ENCODE measurements around the gene DDX49. TPM values are rescaled to one million over a fixed set of nuclear protein-coding genes. Genes with fewer than 3 reads are reported as not detected.
"Not testable (repeated sequence)": the region's sequence is repeated elsewhere in the genome, so short reads cannot be mapped to it uniquely, and the experiment has no call there.

Gene DDX49
- total RNA-seq, 2 experiments from 2014 or later: 51.4 to 53.4 TPM

GRCh38 chr19:18897094-18898029 is 22.2 kb upstream of the DDX49 start:
- ChIA-PET POLR2A (no interaction called here), CTCF (no interaction called here)
- intact Hi-C loops (cut with DNase I, micrococcal nuclease): no loop called here
- Mint-ChIP-seq H3K36me3 (ENCODE audit: low read depth) (peaks cover 11% of the 10 kb centered on the region), H3K27me3 (peaks cover 25% of the 10 kb centered on the region), H3K4me1 (peaks cover 4% of the 10 kb centered on the region), H3K4me3 (no peak overlapping the region), H3K9me3 (ENCODE audit: low read depth) (no peaks in the 10 kb centered on the region), H3K27ac (no peak overlapping the region)
- ATAC-seq (no peak), DNase-seq (no peak)

DNA sequence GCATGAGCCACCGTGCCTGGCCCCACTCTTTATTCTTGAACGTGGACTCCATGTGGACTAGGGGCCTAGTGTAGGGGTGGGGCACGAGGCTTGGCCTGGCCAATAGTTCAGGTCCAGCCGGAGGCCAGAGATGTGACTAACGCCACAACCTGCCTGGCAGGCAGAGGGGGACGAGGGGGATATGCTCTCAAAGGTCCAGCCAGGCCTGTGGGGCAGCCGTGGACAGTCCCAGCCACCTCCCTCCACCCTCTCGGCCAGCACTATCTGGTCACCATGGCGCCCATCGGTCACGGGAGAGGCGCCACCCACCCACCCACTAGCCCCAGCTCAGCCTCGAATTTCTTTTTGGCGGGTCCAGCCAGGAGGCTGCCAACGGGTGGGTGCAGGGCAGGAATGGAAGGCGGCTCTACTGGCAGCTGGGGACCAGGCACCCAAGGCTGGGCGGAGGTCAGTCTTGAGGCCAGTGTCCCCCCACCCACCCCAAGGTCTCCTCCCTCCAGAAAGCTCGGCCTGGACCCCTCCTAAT is 21.4 kb upstream of the DDX49 start:
- no peak overlapping the region for H3K4me3 Mint-ChIP-seq
- H3K27me3 Mint-ChIP-seq: peaks cover 25% of the 10 kb centered on the region
- DNase-seq: no peak
- no peak for ATAC-seq
- CTCF ChIA-PET: interaction anchor here (1.2 kb wide), 1 partner anchor 21 kb away, joined by 3 read pairs; the partner anchor contains the start of genes COPE and DDX49
- peaks cover 11% of the 10 kb centered on the region for H3K36me3 Mint-ChIP-seq (ENCODE audit: low read depth)
- H3K9me3 Mint-ChIP-seq (ENCODE audit: low read depth): no peaks in the 10 kb centered on the region
- intact Hi-C loops (cut with DNase I, micrococcal nuclease): no loop called here
- POLR2A ChIA-PET: no interaction called here
- H3K4me1 Mint-ChIP-seq: peaks cover 4% of the 10 kb centered on the region
- H3K27ac Mint-ChIP-seq: no peak overlapping the region

DNA sequence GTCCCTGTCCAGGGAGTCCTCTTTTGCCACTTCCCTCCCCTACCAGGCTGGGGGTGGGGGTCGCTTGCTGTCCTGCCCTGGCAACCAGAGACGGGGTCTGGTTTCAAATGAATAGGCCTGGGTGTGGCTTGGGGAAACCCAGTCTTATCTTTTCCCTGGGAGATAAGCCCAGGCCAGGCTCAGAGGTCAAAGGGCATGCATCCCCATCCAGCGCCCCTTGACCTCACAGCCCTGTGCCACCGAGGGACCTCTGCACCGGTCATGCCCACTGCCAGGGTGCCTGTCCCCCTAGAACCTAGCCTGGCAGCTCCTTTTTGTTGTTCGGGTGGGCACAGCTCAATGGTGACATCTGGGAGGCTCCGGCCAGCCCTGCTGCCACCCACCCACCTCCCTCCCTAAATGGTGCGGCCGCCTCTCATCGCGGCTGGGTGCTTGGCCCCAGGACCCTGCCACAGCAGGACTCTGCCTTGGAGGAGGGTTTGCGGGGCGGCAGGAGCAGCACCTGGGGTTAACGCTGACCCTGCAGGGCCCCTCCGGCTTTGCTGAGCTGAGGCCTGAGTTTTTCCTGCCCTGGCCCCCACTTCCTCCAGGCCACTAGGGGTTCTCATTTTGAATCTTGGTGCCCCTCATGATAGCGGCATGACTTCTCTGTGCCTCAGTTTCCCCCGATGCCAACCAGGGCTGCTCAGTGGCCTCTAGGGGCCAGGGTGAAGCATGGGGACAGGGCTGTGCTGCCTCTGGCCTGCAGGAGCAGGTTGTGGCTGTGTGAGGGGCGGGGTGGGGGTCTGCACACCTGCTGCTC is 20.7 kb upstream of the DDX49 start:
- H3K9me3 Mint-ChIP-seq (ENCODE audit: low read depth): no peaks in the 10 kb centered on the region
- ChIA-PET POLR2A (no interaction called here), CTCF (interaction anchor here (1.2 kb wide), 1 partner anchor 21 kb away, joined by 3 read pairs; the partner anchor contains the start of genes COPE and DDX49)
- intact Hi-C loops (cut with DNase I, micrococcal nuclease): no loop called here
- peaks cover 21% of the 10 kb centered on the region for H3K27me3 Mint-ChIP-seq
- H3K4me3 Mint-ChIP-seq: no peak overlapping the region
- peaks cover 14% of the 10 kb centered on the region for H3K36me3 Mint-ChIP-seq (ENCODE audit: low read depth)
- DNase-seq (no peak), ATAC-seq (no peak)
- peaks cover 4% of the 10 kb centered on the region for H3K4me1 Mint-ChIP-seq
- H3K27ac Mint-ChIP-seq: no peak overlapping the region

- H3K4me1 Mint-ChIP-seq: peaks cover 4% of the 10 kb centered on the region
- peaks cover 16% of the 10 kb centered on the region for H3K36me3 Mint-ChIP-seq (ENCODE audit: low read depth)
- ChIA-PET CTCF (interaction anchor here (1.2 kb wide), 1 partner anchor 20 kb away, joined by 3 read pairs; the partner anchor contains the start of genes COPE and DDX49), POLR2A (no interaction called here)
- DNase-seq (no peak), ATAC-seq (no peak)
- peaks cover 15% of the 10 kb centered on the region for H3K27me3 Mint-ChIP-seq
- H3K9me3 Mint-ChIP-seq (ENCODE audit: low read depth): no peaks in the 10 kb centered on the region
- no peak overlapping the region for H3K4me3 Mint-ChIP-seq
- no peak overlapping the region for H3K27ac Mint-ChIP-seq
- intact Hi-C loops (cut with DNase I, micrococcal nuclease): no loop called here
Measured at GRCh38 chr19:18899624-18900560, 19.6 kb upstream of the DDX49 start.

DNA sequence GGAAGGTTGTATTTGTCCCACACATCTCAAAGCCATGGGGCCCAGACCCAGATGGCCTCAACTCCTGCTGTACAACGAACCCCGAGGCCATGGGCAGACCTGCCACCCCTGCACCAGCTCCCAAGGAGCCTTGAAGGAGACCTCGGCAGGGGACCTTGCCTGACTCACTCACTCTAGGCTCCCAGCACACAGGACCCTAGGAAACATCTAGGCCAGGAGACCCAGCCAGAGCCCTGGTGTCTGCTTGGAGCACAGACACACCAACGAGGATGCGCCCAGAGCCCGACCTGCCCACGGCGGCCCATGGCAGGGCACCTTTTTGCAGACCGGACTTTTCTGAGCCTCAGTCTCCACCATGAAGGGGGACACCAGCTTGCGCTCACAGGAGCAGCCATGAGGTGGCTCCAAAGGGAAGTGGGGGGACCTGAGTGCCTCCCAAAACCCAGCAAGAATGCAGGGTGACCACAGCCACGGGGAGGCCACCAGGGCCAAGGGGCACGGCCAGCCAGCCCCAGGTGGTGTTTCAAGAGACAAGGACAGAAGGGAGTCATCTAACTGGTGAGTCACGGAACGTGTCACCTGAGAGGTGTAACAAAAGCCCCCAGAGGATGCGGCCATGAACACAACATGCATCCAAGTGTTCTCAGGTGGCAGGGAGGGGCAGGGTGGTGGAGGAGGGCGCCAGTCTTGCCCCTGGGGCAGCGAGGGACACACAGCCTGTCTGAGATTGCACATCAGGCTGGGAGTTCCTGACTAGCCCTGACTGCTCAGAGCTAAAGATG is 18.6 kb upstream of the DDX49 start:
- POLR2A ChIA-PET: no interaction called here
- Mint-ChIP-seq H3K27me3 (peaks cover 14% of the 10 kb centered on the region), H3K27ac (no peak overlapping the region), H3K36me3 (ENCODE audit: low read depth) (peaks cover 20% of the 10 kb centered on the region), H3K9me3 (ENCODE audit: low read depth) (no peaks in the 10 kb centered on the region), H3K4me3 (no peak overlapping the region), H3K4me1 (peaks cover 2% of the 10 kb centered on the region)
- CTCF ChIA-PET: no interaction called here
- intact Hi-C loops (cut with DNase I, micrococcal nuclease): no loop called here
- ATAC-seq: no peak
- DNase-seq: no peak

DNA sequence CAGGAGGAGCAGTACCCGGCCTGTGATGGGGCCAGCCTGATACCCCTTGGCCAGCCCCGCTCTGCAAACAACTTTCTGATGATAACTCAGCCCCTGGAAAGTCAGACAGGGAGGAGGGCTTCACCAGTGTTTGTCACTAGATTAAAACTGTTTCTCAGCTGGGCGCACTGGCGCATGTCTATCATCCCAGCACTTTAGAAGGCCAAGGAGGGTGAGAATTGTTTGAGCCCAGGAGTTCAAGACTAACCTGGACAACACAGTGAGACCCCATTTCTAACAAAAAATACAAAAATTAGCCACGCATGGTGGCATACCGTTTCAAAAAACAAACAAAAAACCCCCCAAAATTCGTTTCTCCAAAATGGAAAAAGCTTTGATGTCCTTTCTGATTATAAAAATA is 18.0 kb upstream of the DDX49 start:
- Mint-ChIP-seq H3K4me1 (peaks cover under 1% of the 10 kb centered on the region), H3K27me3 (peaks cover 12% of the 10 kb centered on the region), H3K4me3 (no peak overlapping the region), H3K36me3 (ENCODE audit: low read depth) (peaks cover 23% of the 10 kb centered on the region), H3K27ac (no peak overlapping the region), H3K9me3 (ENCODE audit: low read depth) (no peaks in the 10 kb centered on the region)
- no peak for DNase-seq
- ATAC-seq: no peak
- ChIA-PET POLR2A (no interaction called here), CTCF (no interaction called here)
- intact Hi-C loops (cut with DNase I, micrococcal nuclease): no loop called here

GRCh38 chr19:18902519-18902918 is 17.0 kb upstream of the DDX49 start:
- CTCF ChIA-PET; H3K27ac Mint-ChIP-seq; H3K27me3 Mint-ChIP-seq; ATAC-seq; H3K4me1 Mint-ChIP-seq; intact Hi-C loops (cut with DNase I, micrococcal nuclease); DNase-seq; H3K9me3 Mint-ChIP-seq (ENCODE audit: low read depth); POLR2A ChIA-PET; H3K4me3 Mint-ChIP-seq: not testable (repeated sequence)
- H3K36me3 Mint-ChIP-seq (ENCODE audit: low read depth): peaks cover 23% of the 10 kb centered on the region

DNA sequence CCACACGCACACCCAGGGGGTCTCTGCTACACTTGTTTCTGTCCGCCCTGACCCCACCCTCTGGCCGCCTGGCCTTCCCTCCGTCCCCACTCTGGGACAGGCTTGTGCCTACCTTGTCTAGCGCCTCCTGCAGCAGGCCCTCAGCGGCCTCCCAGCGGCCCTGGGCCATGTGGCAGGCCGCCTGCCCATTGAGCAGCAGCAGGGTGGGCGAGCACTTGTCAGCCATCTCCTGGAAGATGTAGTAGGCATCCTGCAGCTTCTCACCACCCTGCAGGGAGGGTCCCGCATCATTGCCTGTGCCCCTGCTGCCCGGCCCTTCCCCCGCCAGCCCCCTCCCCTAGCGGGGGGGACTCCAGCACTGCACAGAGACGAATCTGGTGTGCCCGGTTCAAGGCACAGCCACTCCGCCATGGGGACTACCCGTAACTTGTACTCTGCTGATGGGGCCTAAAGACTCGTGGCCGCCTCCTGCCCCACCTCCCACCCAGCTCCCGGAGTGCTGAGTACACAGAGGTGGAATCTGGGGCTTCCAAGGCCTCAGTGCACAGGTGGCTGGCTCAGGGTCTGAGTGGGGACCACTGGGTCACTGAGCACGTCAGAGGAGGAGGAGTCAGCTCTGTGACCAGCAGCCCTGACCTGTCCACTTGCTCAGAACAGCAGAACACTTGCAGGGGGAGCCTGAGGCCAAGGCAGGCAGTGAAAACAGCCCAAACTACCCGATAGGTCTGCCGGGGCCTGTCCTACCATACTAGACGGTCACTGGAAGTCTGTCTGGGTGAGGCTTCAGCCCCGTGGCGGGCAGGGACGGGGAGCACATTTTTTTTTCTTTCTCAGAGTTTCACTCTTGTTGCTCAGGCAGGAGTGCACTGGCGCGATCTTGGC is 16.1 kb upstream of the DDX49 start:
- ATAC-seq (no peak), DNase-seq (no peak)
- intact Hi-C loops (cut with DNase I, micrococcal nuclease): no loop called here
- H3K9me3 Mint-ChIP-seq (ENCODE audit: low read depth): no peaks in the 10 kb centered on the region
- ChIA-PET POLR2A (no interaction called here), CTCF (no interaction called here)
- H3K36me3 Mint-ChIP-seq (ENCODE audit: low read depth): peaks cover 23% of the 10 kb centered on the region
- H3K4me3 Mint-ChIP-seq: no peak overlapping the region
- no peak overlapping the region for H3K27ac Mint-ChIP-seq
- no peaks in the 10 kb centered on the region for H3K27me3 Mint-ChIP-seq
- H3K4me1 Mint-ChIP-seq: no peaks in the 10 kb centered on the region

- ChIA-PET POLR2A (no interaction called here), CTCF (no interaction called here)
- Mint-ChIP-seq H3K36me3 (ENCODE audit: low read depth) (peaks cover 23% of the 10 kb centered on the region), H3K9me3 (ENCODE audit: low read depth) (no peaks in the 10 kb centered on the region), H3K4me3 (no peak overlapping the region), H3K27me3 (no peaks in the 10 kb centered on the region), H3K27ac (no peak overlapping the region), H3K4me1 (no peaks in the 10 kb centered on the region)
- no peak for ATAC-seq
- intact Hi-C loops (cut with DNase I, micrococcal nuclease): no loop called here
- DNase-seq: no peak
Measured at GRCh38 chr19:18904334-18905057, 15.0 kb upstream of the DDX49 start.

Measured in activated CD4-positive, alpha-beta T cell treated with anti-CD3 and anti-CD28 coated beads for 36 hours (primary cell).